GM21381 (cell line): ENCODE data around the gene SEPTIN6.
A peak's percentile ranks its signal among the peaks of the same experiment; 100 is the strongest.

Source experiments
- ATAC-seq: cut with Tn5 transposase; IDR thresholded peaks from one replicate; pipeline ENCODE4 v1.9.1; 2021; ENCODE audit warnings: mild to moderate bottlenecking, moderate library complexity; ENCODE audit not compliant: unreplicated experiment

The SEPTIN6 gene

GRCh38 chrX:119659522-119659921 lies 33.4 kb downstream of the SEPTIN6 start:
- ATAC-seq, result no peak

- ATAC-seq, result no peak
These were observed 37.8 kb downstream of the SEPTIN6 start for GRCh38 chrX:119655125-119655524.

DNA sequence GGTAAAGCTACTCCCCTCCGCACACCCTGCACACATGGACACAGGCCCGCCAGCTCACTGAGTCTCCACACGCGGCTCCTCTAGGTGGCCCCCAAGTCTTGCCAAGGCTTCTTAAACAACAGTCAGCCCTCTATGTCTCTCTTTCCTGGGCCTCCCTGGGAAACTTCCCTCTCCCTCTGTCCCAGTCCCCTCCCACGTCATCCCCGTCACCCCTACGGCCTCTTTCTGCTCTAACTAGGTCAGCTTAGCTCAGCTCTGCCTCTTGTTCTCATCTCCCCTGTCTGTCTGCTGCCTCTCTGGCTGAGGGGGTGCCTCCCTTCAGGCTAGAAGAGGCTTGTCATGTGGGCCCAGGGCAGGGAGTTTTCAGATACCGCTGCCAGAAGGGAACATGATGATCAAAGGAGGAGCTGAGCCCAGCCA lies 38.8 kb downstream of the SEPTIN6 start:
- no peak for ATAC-seq

DNA sequence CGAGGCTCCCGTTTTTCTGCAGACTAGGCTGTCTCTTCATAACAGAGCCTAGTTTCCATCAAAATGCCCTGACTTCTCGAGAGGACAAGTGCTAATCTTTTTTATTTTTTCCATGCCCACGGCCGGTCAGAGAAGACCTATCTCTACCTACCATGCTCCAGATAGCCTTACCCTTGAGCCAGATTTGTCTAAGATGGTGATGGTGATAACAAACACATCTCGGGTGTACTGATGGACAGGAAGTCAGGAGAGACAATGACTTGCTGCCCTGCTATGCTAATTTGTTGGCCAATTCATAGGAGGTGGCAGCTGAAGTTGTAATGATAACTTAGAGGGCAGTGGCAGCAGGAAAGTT lies 44.6 kb downstream of the SEPTIN6 start:
- ATAC-seq, result peak; percentile 13

GRCh38 chrX:119647552-119648420 lies 45.2 kb downstream of the SEPTIN6 start:
- ATAC-seq, result peak; percentile 93

DNA sequence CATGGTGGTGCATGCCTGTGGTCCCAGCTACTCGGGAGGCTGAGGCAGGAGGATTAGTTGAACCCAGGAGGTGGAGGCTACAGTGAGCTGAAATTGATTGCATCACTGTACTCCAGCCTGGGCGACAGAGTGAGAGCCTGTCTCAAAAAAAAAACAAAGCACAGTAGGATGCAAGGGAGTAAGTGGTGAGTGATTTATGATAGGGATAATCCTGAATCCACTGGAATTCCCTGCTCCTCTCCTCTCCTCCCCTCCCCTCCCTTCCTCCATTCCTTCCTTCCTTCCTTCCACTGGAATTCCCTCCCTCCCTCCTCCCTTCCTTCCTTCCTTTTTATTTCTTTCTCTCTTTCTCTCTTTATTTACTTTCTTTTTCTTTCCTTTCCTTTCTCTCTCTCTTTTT lies 45.9 kb downstream of the SEPTIN6 start:
- ATAC-seq, result no peak

- ATAC-seq, result no peak
These were observed 46.5 kb downstream of the SEPTIN6 start for GRCh38 chrX:119646515-119646914.

GRCh38 chrX:119643696-119644095 lies 49.3 kb downstream of the SEPTIN6 start:
- ATAC-seq, result no peak
